HUES6 (cell line): ENCODE results near the gene SLC8A1.

ENCODE experiments used
- H3K27ac ChIP-seq: 2 replicates; pipeline ENCODE4 v1.7.0; 2013; ENCODE audit warnings: low read depth, mild to moderate bottlenecking, low read length, inconsistent platforms
- H3K27me3 ChIP-seq: 2 replicates; pipeline ENCODE4 v1.6.1; 2013; ENCODE audit warnings: low read length; ENCODE audit not compliant: control insufficient read depth, insufficient read depth
- H3K36me3 ChIP-seq: 2 replicates; pipeline ENCODE4 v1.6.1; 2013; ENCODE audit warnings: low read length; ENCODE audit not compliant: control insufficient read depth, insufficient read depth
- H3K4me1 ChIP-seq: 2 replicates; pipeline ENCODE4 v1.6.1; 2013; ENCODE audit warnings: low read length; ENCODE audit not compliant: control insufficient read depth, insufficient read depth
- H3K4me3 ChIP-seq: 2 replicates; pipeline ENCODE4 v1.5.1; 2013; ENCODE audit warnings: low read depth, low read length
- H3K9ac ChIP-seq: one replicate; pipeline ENCODE4 v1.6.1; 2013; ENCODE audit warnings: mild to moderate bottlenecking, low read length
- H3K9me3 ChIP-seq: 2 replicates; pipeline ENCODE4 v1.6.1; 2013; ENCODE audit warnings: low read depth, low read length; ENCODE audit not compliant: control insufficient read depth, insufficient read depth

SLC8A1 gene

DNA sequence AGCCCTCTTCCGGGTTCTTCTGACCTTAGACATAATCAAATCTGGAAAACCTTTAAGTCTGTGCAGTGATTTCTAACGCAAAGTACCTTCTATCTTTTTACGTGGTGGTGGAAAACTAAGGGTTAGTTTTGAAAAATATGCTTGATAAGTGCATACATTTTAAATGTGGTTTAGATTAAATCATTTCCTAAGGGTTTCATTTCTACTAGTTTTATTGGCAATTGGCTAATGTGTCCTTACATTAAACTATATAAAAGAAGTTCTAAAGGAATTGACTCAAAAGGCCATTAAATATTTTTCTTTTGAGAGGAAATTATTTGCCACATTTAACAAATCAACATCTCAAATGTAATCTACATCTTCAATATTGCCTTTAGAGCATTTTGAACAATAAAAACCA lies 404.5 kb downstream of the SLC8A1 start:
- Histone ChIP-seq H3K9ac (no peak overlapping the region), H3K27me3 (no peaks in the 10 kb centered on the region), H3K4me3 (no peak overlapping the region), H3K27ac (no peak overlapping the region), H3K36me3 (no peaks in the 10 kb centered on the region), H3K4me1 (no peaks in the 10 kb centered on the region), H3K9me3 (no peaks in the 10 kb centered on the region)
